DND-41 (cell line): ENCODE results near the gene L3MBTL4.
"Not testable (repeated sequence)": the region's sequence is repeated elsewhere in the genome, so short reads cannot be mapped to it uniquely, and the experiment has no call there.

Experiments
- EZH2 ChIP-seq: IDR thresholded peaks from 3 replicates; pipeline ENCODE4 v1.6.1; 2012; ENCODE audit warnings: borderline replicate concordance, low read depth, mild to moderate bottlenecking, moderate library complexity, low read length, inconsistent platforms; ENCODE audit not compliant: severe bottlenecking
- TF ChIP-seq, protein P1 (sequence below): IDR thresholded peaks from 2 replicates; pipeline ENCODE4 v1.5.1; 2012; ENCODE audit warnings: borderline replicate concordance, low read length, moderate library complexity, mild to moderate bottlenecking; ENCODE audit not compliant: poor library complexity, severe bottlenecking; ENCODE audit errors: extremely low read depth

- TF ChIP-seq, protein P1, sequence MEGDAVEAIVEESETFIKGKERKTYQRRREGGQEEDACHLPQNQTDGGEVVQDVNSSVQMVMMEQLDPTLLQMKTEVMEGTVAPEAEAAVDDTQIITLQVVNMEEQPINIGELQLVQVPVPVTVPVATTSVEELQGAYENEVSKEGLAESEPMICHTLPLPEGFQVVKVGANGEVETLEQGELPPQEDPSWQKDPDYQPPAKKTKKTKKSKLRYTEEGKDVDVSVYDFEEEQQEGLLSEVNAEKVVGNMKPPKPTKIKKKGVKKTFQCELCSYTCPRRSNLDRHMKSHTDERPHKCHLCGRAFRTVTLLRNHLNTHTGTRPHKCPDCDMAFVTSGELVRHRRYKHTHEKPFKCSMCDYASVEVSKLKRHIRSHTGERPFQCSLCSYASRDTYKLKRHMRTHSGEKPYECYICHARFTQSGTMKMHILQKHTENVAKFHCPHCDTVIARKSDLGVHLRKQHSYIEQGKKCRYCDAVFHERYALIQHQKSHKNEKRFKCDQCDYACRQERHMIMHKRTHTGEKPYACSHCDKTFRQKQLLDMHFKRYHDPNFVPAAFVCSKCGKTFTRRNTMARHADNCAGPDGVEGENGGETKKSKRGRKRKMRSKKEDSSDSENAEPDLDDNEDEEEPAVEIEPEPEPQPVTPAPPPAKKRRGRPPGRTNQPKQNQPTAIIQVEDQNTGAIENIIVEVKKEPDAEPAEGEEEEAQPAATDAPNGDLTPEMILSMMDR = not testable (repeated sequence)
- not testable (repeated sequence) for TF ChIP-seq EZH2
Measured at GRCh38 chr18:6072423-6072822, 342.3 kb downstream of the L3MBTL4 start.
